Bronchial epithelial cell (primary cell): ENCODE measurements around the gene SETBP1. TPM values are rescaled to one million over a fixed set of nuclear protein-coding genes. Genes with fewer than 3 reads are reported as not detected.

ENCODE experiments used
- DNase-seq: peaks from one replicate; pipeline ENCODE4 v3.0.0-alpha.2; 2010; ENCODE audit warnings: low read depth
- FAIRE-seq: peaks from 2 replicates; lab custom pipeline; 2011; peaks lifted over from hg19 to GRCh38; lab: Jason Lieb, UNC
- H3K27me3 ChIP-seq: 2 replicates; pipeline ENCODE4 v1.5.1; 2011; ENCODE audit warnings: low read length; ENCODE audit not compliant: control insufficient read depth, insufficient read depth
- H3K36me3 ChIP-seq: 2 replicates; pipeline ENCODE4 v1.5.1; 2011; ENCODE audit warnings: low read length; ENCODE audit not compliant: control insufficient read depth, insufficient read depth
- H3K4me3 ChIP-seq: 2 replicates; pipeline ENCODE4 v1.5.1; 2011; ENCODE audit warnings: mild to moderate bottlenecking, low read depth, low read length, control low read depth
- total RNA-seq: library from RNA; depleted of rRNA; stranded (reverse); fragments of >200 nt; gene quantifications from 2 replicates; pipeline ENCODE4 v1.2.1, GENCODE V29; 2014
- TF ChIP-seq, protein P1 (sequence below): IDR thresholded peaks from 2 replicates; pipeline ENCODE4 v1.5.1; 2011; ENCODE audit warnings: mild to moderate bottlenecking, moderate library complexity, low read length, control low read depth, inconsistent platforms; ENCODE audit not compliant: insufficient read depth, severe bottlenecking

SETBP1 gene
- total RNA-seq, 1 donor from 2014 or later, result 1.8 TPM

DNA sequence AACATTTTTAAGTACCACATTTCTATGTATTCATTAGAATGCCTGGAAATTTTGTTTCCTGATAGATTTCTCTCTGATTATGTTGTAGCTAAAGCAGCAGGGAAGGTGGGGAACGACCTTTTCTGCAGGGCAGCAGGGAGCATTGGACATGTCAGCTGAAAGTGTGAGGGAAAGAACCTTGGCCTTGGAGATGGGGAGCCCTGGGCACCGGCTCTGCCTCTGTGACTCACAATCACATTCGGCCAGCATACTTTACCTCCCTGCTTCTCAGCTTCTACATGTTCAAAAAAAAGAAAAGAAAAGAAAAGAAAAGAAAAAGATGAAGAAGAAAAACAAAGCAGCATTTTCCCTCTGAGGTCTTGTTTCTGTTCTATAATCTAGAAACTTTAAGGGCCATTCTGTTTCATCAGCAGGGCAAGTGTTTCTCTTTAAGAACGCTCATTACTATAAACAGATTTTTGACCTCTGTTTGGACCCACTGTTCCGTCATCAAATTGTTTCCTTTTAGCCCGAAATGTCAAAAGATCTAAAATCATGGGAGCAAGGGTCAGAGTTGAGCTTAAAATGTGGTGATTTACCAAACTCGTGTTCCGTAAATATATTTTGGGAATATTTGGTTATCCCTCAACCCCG is 27.9 kb downstream of the SETBP1 start:
- no peaks in the 10 kb centered on the region for H3K27me3 ChIP-seq
- DNase-seq (no peak), FAIRE-seq (no peak)
- no peak overlapping the region for H3K4me3 ChIP-seq
- no peaks in the 10 kb centered on the region for H3K36me3 ChIP-seq
- TF ChIP-seq, protein P1, sequence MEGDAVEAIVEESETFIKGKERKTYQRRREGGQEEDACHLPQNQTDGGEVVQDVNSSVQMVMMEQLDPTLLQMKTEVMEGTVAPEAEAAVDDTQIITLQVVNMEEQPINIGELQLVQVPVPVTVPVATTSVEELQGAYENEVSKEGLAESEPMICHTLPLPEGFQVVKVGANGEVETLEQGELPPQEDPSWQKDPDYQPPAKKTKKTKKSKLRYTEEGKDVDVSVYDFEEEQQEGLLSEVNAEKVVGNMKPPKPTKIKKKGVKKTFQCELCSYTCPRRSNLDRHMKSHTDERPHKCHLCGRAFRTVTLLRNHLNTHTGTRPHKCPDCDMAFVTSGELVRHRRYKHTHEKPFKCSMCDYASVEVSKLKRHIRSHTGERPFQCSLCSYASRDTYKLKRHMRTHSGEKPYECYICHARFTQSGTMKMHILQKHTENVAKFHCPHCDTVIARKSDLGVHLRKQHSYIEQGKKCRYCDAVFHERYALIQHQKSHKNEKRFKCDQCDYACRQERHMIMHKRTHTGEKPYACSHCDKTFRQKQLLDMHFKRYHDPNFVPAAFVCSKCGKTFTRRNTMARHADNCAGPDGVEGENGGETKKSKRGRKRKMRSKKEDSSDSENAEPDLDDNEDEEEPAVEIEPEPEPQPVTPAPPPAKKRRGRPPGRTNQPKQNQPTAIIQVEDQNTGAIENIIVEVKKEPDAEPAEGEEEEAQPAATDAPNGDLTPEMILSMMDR, result no peak

DNA sequence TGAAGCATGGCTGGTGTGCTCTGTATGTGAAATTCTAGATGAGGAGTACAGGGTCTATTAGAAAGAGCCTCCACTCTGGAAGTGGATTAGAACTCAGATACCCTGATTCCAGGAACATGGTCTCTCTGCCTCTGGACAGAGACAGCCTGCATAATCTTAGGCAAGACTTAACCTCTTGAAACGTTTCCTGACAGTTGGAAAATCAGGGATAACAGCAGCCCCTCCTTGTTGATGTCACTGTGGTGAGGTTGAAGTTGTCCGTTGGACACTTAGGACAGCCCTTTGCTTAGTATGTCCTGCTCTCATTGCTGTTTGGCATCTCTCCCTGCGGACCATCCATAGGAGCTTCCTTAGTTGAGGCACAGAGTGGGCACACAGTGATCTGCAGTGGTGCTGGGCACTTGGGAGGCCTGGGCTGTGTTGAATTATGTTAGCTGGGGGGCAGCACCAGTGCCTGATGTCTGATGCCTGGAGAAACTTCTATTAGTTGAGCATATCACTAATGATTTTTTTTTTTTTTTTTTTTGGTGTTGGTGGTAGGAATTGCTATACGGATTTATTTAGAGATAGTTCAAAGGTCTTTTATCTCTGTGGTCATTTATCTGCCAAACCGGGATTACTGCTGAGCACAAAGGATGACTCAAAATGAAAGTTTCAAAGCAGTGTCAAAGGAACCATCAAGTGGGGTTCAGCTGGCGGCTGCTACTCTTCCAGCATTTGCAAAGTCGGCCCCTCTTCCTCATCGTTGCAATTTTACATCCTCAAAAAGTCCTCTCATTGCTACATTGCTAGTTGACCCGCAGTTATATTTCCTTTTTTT is 28.8 kb downstream of the SETBP1 start:
- Histone ChIP-seq H3K4me3 (no peak overlapping the region), H3K36me3 (no peaks in the 10 kb centered on the region), H3K27me3 (no peaks in the 10 kb centered on the region)
- TF ChIP-seq, protein P1, result no peak
- DNase-seq, result no peak
- FAIRE-seq, result no peak

DNA sequence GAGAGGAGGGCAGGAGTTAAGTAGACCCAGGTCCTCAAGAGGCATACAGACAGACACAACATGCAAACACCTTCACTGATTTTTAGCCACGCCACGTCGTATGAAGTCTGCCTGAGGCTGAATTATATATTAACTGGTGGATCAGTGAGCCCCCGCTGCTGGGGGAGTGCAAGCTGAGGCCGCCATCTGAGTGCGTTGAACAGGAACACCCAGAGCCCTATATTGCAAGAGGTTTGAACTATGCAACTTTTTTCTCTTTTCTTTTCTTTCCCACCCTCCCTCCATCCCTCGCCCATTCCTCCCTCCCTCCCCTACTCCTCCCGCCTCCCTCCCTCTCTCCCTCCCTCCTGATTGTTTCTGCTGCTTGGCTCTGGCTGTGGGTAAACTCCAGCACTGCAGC is 30.2 kb downstream of the SETBP1 start:
- no peaks in the 10 kb centered on the region for H3K36me3 ChIP-seq
- H3K4me3 ChIP-seq, result no peak overlapping the region
- TF ChIP-seq, protein P1, result no peak
- FAIRE-seq, result no peak
- no peaks in the 10 kb centered on the region for H3K27me3 ChIP-seq
- DNase-seq, result no peak

DNA sequence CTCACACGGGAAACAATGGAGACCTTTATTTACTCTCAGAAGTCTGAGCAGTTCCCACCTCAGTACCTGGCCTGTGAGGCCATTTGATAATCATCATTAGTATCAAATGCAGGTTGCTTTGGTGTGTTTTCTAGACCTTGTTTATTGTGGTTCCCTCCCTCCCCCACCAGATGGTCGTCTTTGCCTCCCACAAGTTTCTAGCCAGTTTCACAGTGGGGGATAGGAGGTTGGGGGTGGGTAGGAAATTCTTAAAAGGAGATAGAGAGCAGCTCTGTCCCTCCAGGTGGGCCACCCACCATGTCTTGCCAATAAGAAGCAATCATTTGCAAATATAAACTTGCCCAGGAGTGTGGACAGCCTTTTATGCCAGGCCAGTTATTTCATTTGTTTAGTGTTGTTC is 31.3 kb downstream of the SETBP1 start:
- Histone ChIP-seq H3K36me3 (no peaks in the 10 kb centered on the region), H3K4me3 (no peak overlapping the region), H3K27me3 (no peaks in the 10 kb centered on the region)
- TF ChIP-seq, protein P1, result no peak
- FAIRE-seq (peak; percentile 50), DNase-seq (no peak)

DNA sequence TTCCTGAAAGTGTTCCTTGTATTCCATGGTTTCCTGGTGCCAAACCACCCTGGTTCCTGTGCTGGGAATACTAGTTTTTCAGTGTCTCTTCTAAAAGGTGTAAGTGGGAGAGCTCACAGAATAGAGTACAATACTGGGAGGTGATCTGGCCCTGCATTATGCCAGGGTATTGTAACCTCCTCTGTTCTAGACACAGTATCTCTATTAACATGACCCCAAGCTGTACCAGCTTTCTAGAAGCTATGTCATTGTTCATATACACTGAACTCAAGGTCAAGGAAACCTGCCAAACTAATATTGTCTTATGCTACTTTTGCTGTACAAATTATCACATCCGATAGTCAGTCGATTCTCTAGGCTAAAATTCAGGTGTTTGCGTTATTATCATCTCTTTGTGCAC is 32.7 kb downstream of the SETBP1 start:
- Histone ChIP-seq H3K27me3 (no peaks in the 10 kb centered on the region), H3K36me3 (no peaks in the 10 kb centered on the region), H3K4me3 (no peak overlapping the region)
- no peak for FAIRE-seq
- DNase-seq, result no peak
- TF ChIP-seq, protein P1, result no peak

DNA sequence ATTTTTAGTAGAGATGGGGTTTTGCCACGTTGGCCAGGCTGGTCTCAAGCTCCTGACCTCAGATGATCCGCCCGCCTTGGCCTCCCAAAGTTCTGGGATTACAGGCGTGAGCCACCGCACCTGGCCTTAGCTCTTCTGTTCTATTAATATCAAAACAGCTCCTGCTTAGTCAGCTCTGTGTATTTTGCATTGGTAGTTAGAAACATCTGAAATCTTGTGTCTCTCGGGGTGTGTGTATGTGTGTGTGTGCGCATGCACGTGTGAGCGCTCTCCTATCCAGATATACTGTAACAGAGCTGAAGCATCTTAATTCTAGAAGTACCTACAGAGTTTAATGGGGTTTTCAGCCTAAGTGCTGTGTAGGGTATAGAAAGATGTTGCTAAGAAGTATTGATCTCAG is 33.7 kb downstream of the SETBP1 start:
- no peaks in the 10 kb centered on the region for H3K27me3 ChIP-seq
- no peaks in the 10 kb centered on the region for H3K36me3 ChIP-seq
- H3K4me3 ChIP-seq, result no peak overlapping the region
- DNase-seq (no peak), FAIRE-seq (no peak)
- TF ChIP-seq, protein P1, result no peak
